ENCODE measurements around the gene BTNL9. TPM values are rescaled to one million over a fixed set of nuclear protein-coding genes. Genes with fewer than 3 reads are reported as not detected.

The BTNL9 gene
- total and polyA plus RNA-seq, 9 of the 15 experiments (the other 6 are each of a cell fraction or from before 2014, with no cell fraction given) = 3.7 to 86.7 (median 29.4) TPM

- Histone ChIP-seq H3K4me2 (ENCODE audit: insufficient read depth, low read length) (no peak overlapping the region), H3K4me3 (no peak overlapping the region), H3K36me3 (ENCODE audit: control insufficient read depth, insufficient read depth, low read length) (peaks cover 50% of the 10 kb centered on the region), H2AFZ (ENCODE audit: low read depth, low read length) (no peak overlapping the region), H3K79me2 (ENCODE audit: control insufficient read depth, insufficient read depth, low read length) (peaks cover 49% of the 10 kb centered on the region), H3K9ac (ENCODE audit: insufficient read depth in 1 of 2, low read depth in 2 of 2, low read length in 2 of 2) (no peak overlapping the region), H3K9me3 (replicated peaks; ENCODE audit: control insufficient read depth, insufficient read depth, low read depth, low read length) (no peaks in the 10 kb centered on the region), H3K4me1 (replicated peaks in 1 of 2; ENCODE audit: control insufficient read depth in 2 of 2, insufficient read depth in 2 of 2, low read length in 2 of 2) (peaks cover 22 to 24% of the 10 kb centered on the region in 2 experiments; a peak in 4 of 5 replicates), H4K20me1 (replicated peaks; ENCODE audit: control insufficient read depth, insufficient read depth, low read length) (no peaks in the 10 kb centered on the region), H3K27me3 (ENCODE audit: control insufficient read depth in 2 of 2, insufficient read depth in 2 of 2, low read length in 2 of 2) (no peaks in the 10 kb centered on the region), H3K27ac (ENCODE audit: extremely low read depth, low read depth, low read length) (no peak overlapping the region), H3K9me1 (ENCODE audit: control insufficient read depth, insufficient read depth, low read length) (no peaks in the 10 kb centered on the region)
- TF ChIP-seq ZNF217 (CRISPR knock-in tag; IDR thresholded peaks at IDR 0.05) = no peak
- TF ChIP-seq, protein P1, sequence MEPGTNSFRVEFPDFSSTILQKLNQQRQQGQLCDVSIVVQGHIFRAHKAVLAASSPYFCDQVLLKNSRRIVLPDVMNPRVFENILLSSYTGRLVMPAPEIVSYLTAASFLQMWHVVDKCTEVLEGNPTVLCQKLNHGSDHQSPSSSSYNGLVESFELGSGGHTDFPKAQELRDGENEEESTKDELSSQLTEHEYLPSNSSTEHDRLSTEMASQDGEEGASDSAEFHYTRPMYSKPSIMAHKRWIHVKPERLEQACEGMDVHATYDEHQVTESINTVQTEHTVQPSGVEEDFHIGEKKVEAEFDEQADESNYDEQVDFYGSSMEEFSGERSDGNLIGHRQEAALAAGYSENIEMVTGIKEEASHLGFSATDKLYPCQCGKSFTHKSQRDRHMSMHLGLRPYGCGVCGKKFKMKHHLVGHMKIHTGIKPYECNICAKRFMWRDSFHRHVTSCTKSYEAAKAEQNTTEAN (CRISPR knock-in tag; IDR thresholded peaks at IDR 0.05) = no peak
- no peak for TF ChIP-seq MIER1 (IDR thresholded peaks at IDR 0.05; ENCODE audit: low read depth)
- no peak for TF ChIP-seq ZNF668 (CRISPR knock-in tag; IDR thresholded peaks at IDR 0.05)
- no peak for TF ChIP-seq JUND (IDR thresholded peaks at IDR 0.05; ENCODE audit: borderline replicate concordance, low read depth, low read length)
- TF ChIP-seq JUND (tag; IDR thresholded peaks at IDR 0.05; ENCODE audit: borderline replicate concordance, low read depth, low read length) = no peak
- no peak for TF ChIP-seq FOXM1 (IDR thresholded peaks at IDR 0.05; ENCODE audit: low read depth)
- no peak for TF ChIP-seq FOXM1 (CRISPR knock-in tag; IDR thresholded peaks at IDR 0.05; ENCODE audit: low read depth)
- TF ChIP-seq U2AF1 (optimal IDR thresholded peaks at IDR 0.05; ENCODE audit: low read depth, low read length) = no peak
- TF ChIP-seq SOX6 (IDR thresholded peaks at IDR 0.05) = no peak
- no peak for TF ChIP-seq ZNF175 (CRISPR knock-in tag; IDR thresholded peaks at IDR 0.05; ENCODE audit: low read depth)
- no peak for TF ChIP-seq TEAD4 (IDR thresholded peaks at IDR 0.05; ENCODE audit: low read length)
- TF ChIP-seq TEAD4 (CRISPR knock-in tag; IDR thresholded peaks at IDR 0.05; ENCODE audit: borderline replicate concordance) = no peak
- no peak for TF ChIP-seq SPI1 (IDR thresholded peaks at IDR 0.05; ENCODE audit: borderline replicate concordance, low read depth, low read length)
- TF ChIP-seq, protein P2, sequence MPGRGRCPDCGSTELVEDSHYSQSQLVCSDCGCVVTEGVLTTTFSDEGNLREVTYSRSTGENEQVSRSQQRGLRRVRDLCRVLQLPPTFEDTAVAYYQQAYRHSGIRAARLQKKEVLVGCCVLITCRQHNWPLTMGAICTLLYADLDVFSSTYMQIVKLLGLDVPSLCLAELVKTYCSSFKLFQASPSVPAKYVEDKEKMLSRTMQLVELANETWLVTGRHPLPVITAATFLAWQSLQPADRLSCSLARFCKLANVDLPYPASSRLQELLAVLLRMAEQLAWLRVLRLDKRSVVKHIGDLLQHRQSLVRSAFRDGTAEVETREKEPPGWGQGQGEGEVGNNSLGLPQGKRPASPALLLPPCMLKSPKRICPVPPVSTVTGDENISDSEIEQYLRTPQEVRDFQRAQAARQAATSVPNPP (IDR thresholded peaks at IDR 0.05; ENCODE audit: borderline replicate concordance, insufficient read depth, insufficient read length) = no peak
- TF ChIP-seq ETS1 (conservative IDR thresholded peaks at IDR 0.05; ENCODE audit: control insufficient read depth, low read depth, low read length) = no peak
- no peak for TF ChIP-seq SNIP1 (IDR thresholded peaks at IDR 0.05; ENCODE audit: low read depth)
- no peak for TF ChIP-seq ZNF561 (CRISPR knock-in tag; conservative IDR thresholded peaks at IDR 0.05)
- DNase-seq (ENCODE audit: extremely low read depth in 1 of 4, low spot score in 3 of 4) (no peak), ATAC-seq (no peak), FAIRE-seq (no peak)
- intact Hi-C loops (cut with micrococcal nuclease) = no loop called here
- BruUV-seq (replicated peaks) = no TSS peak
- ChIA-PET CTCF (ENCODE audit: low intra/inter-chr PET ratio) (no interaction called here), POLR2A (interaction anchor here (0.6 to 1.4 kb wide), 2 partner anchors 15 to 147 kb away, joined by 3 to 5 read pairs; no protein-coding TSS in a partner anchor)
- in situ Hi-C loops (cut with MboI) = no loop called here
- WGBS (ENCODE audit: insufficient coverage, low coverage, missing lambda C conversion rate) = 91% methylated on average over 9 of the region's 9 CpGs
Measured at GRCh38 chr5:181058321-181058720, 18.3 kb downstream of the BTNL9 start.
